OCI-LY1 (cell line): ENCODE measurements around the gene ATL1.

Experiments used
- H2AFZ ChIP-seq: fragments of 200-600 bp; sonication (generic), shearing (Covaris generic); 2 replicates; pipeline ENCODE4 v1.6.0; 2014; ENCODE audit warnings: antibody characterized with exemption, mild to moderate bottlenecking, low read length
- H3F3A ChIP-seq: fragments of 200-600 bp; sonication (generic), shearing (Covaris generic); 2 replicates; pipeline ENCODE4 v1.6.0; 2014; ENCODE audit warnings: mild to moderate bottlenecking, antibody characterized with exemption, low read length, moderate library complexity; ENCODE audit not compliant: insufficient read depth
- H3K27ac ChIP-seq: fragments of 200-600 bp; sonication (generic); 2 replicates; pipeline ENCODE4 v1.5.1; 2014; ENCODE audit warnings: low read length, mixed run types, mild to moderate bottlenecking, low read depth; ENCODE audit not compliant: poor library complexity, severe bottlenecking
- H3K27me3 ChIP-seq: fragments of 200-600 bp; sonication (generic); 2 replicates; pipeline ENCODE4 v1.6.0; 2014; ENCODE audit warnings: antibody characterized with exemption, mild to moderate bottlenecking, low read length, moderate library complexity; ENCODE audit not compliant: insufficient read depth
- H3K36me3 ChIP-seq: fragments of 200-600 bp; sonication (generic); 2 replicates; pipeline ENCODE4 v1.6.1; 2014; ENCODE audit warnings: mild to moderate bottlenecking, antibody characterized with exemption, low read length, moderate library complexity, mixed read lengths; ENCODE audit not compliant: insufficient read depth
- H3K4me1 ChIP-seq: fragments of 200-600 bp; sonication (generic); 2 replicates; pipeline ENCODE4 v1.5.1; 2014; ENCODE audit warnings: mild to moderate bottlenecking, low read length, moderate library complexity; ENCODE audit not compliant: insufficient read depth, severe bottlenecking
- H3K4me2 ChIP-seq: fragments of 200-600 bp; sonication (generic), shearing (Covaris generic); 2 replicates; pipeline ENCODE4 v1.6.1; 2014; ENCODE audit warnings: low read length
- H3K4me3 ChIP-seq: fragments of 200-600 bp; sonication (generic); 2 replicates; pipeline ENCODE4 v1.5.1; 2014; ENCODE audit warnings: low read length, low read depth, mild to moderate bottlenecking, mixed read lengths; ENCODE audit not compliant: poor library complexity, severe bottlenecking
- H3K79me2 ChIP-seq: fragments of 200-600 bp; shearing (Covaris generic); 2 replicates; pipeline ENCODE4 v1.6.1; 2016; ENCODE audit warnings: mixed run types, low read length, mixed read lengths; ENCODE audit not compliant: insufficient read depth
- H3K9ac ChIP-seq: fragments of 200-600 bp; sonication (generic), shearing (Covaris generic); 2 replicates; pipeline ENCODE4 v1.6.1; 2014; ENCODE audit warnings: mild to moderate bottlenecking, low read length, mixed read lengths
- H3K9me2 ChIP-seq: fragments of 200-600 bp; sonication (generic), shearing (Covaris generic); 2 replicates; pipeline ENCODE4 v1.6.1; 2014; ENCODE audit warnings: low read depth, mild to moderate bottlenecking, low read length, mixed read lengths
- H3K9me3 ChIP-seq: fragments of 200-600 bp; shearing (Covaris generic); 2 replicates; pipeline ENCODE4 v1.6.1; 2014; ENCODE audit warnings: low read length, mixed read lengths
- H4K20me1 ChIP-seq: fragments of 200-600 bp; sonication (generic), shearing (Covaris generic); 2 replicates; pipeline ENCODE4 v1.6.0; 2016; ENCODE audit warnings: mild to moderate bottlenecking, low read length; ENCODE audit not compliant: insufficient read depth
- CTCF ChIP-seq: fragments of 200-600 bp; sonication (generic), shearing (Covaris generic); IDR thresholded peaks from 2 replicates; pipeline ENCODE4 v1.5.1; 2017; ENCODE audit warnings: mild to moderate bottlenecking, antibody characterized with exemption, low read length, moderate library complexity, mixed read lengths
- EZH2 ChIP-seq: fragments of 200-600 bp; sonication (generic), shearing (Covaris generic); IDR thresholded peaks from 2 replicates; pipeline ENCODE4 v1.8.0; 2017; ENCODE audit warnings: borderline replicate concordance, mixed run types, mild to moderate bottlenecking, antibody characterized with exemption, low read length, moderate library complexity, mixed read lengths

The ATL1 gene

GRCh38 chr14:50602035-50602434, 42.1 kb downstream of the ATL1 start:
- H3K9me2 ChIP-seq, result no peaks in the 10 kb centered on the region

GRCh38 chr14:50603565-50603964, 43.6 kb downstream of the ATL1 start:
- no peak for TF ChIP-seq CTCF
- TF ChIP-seq EZH2, result no peak
- no peaks in the 10 kb centered on the region for H3K27me3 ChIP-seq
- no peaks in the 10 kb centered on the region for H4K20me1 ChIP-seq
- H3K9me2 ChIP-seq, result no peaks in the 10 kb centered on the region
- H2AFZ ChIP-seq, result no peak overlapping the region
- H3K4me1 ChIP-seq, result peaks cover 22% of the 10 kb centered on the region
- H3K79me2 ChIP-seq, result no peaks in the 10 kb centered on the region
- H3K36me3 ChIP-seq, result no peaks in the 10 kb centered on the region
- H3K9me3 ChIP-seq, result no peaks in the 10 kb centered on the region
- no peak overlapping the region for H3K27ac ChIP-seq
- H3F3A ChIP-seq, result no peaks in the 10 kb centered on the region
- H3K4me3 ChIP-seq, result no peak overlapping the region
- H3K4me2 ChIP-seq, result no peak overlapping the region
- no peak overlapping the region for H3K9ac ChIP-seq

More at GRCh38 chr14:50602035-50602434, 42.1 kb downstream of the ATL1 start:
- H3K9ac ChIP-seq, result no peak overlapping the region; the same call in 1 of the 2 replicates
- no peak overlapping the region for H3K4me3 ChIP-seq
- H3K79me2 ChIP-seq, result no peaks in the 10 kb centered on the region
- peak overlapping the region; percentile 74 for H2AFZ ChIP-seq
- H3K4me2 ChIP-seq, result no peak overlapping the region
- no peaks in the 10 kb centered on the region for H3K9me3 ChIP-seq
- no peaks in the 10 kb centered on the region for H3K36me3 ChIP-seq
- H3K27ac ChIP-seq, result peak overlapping the region; percentile 36
- no peaks in the 10 kb centered on the region for H3F3A ChIP-seq
- no peak for TF ChIP-seq CTCF
- TF ChIP-seq EZH2, result no peak
- no peaks in the 10 kb centered on the region for H4K20me1 ChIP-seq
- H3K4me1 ChIP-seq, result peaks cover 22% of the 10 kb centered on the region
- H3K27me3 ChIP-seq, result no peaks in the 10 kb centered on the region

- no peaks in the 10 kb centered on the region for H4K20me1 ChIP-seq
- H2AFZ ChIP-seq, result no peak overlapping the region
- no peak overlapping the region for H3K4me2 ChIP-seq
- no peaks in the 10 kb centered on the region for H3K27me3 ChIP-seq
- H3K36me3 ChIP-seq, result no peaks in the 10 kb centered on the region
- H3K27ac ChIP-seq, result no peak overlapping the region
- peaks cover 17% of the 10 kb centered on the region for H3K4me1 ChIP-seq
- no peak overlapping the region for H3K9ac ChIP-seq
- H3K4me3 ChIP-seq, result no peak overlapping the region
- H3K9me3 ChIP-seq, result no peaks in the 10 kb centered on the region
- TF ChIP-seq EZH2 (no peak), CTCF (no peak)
- no peaks in the 10 kb centered on the region for H3F3A ChIP-seq
- no peaks in the 10 kb centered on the region for H3K9me2 ChIP-seq
- no peaks in the 10 kb centered on the region for H3K79me2 ChIP-seq
Measured at GRCh38 chr14:50605766-50606165, 45.8 kb downstream of the ATL1 start.
